ENCODE data around the gene SEBOX.

SEBOX gene

GRCh38 chr17:28324267-28324745 is 40.7 kb downstream of the SEBOX start:
- TF ChIP-seq SIN3A (IDR thresholded peaks at IDR 0.05; ENCODE audit: borderline replicate concordance, insufficient read depth, low read length), result no peak
- no peak for TF ChIP-seq POLR2AphosphoS5 (IDR thresholded peaks at IDR 0.05; ENCODE audit: low read depth, low read length)
- TF ChIP-seq FOXP2 (optimal IDR thresholded peaks at IDR 0.05; ENCODE audit: borderline replicate concordance, extremely low read depth, extremely low read length, insufficient read depth), result no peak
- no peak for TF ChIP-seq REST (IDR thresholded peaks at IDR 0.05; ENCODE audit: insufficient read depth in 1 of 2, low read depth in 2 of 2, low read length in 2 of 2)
- no peak for TF ChIP-seq TAF1 (IDR thresholded peaks at IDR 0.05; ENCODE audit: borderline replicate concordance, insufficient read depth, low read length)

- TF ChIP-seq FOXP2 (optimal IDR thresholded peaks at IDR 0.05; ENCODE audit: borderline replicate concordance, extremely low read depth, extremely low read length, insufficient read depth), result no peak
- no peak for TF ChIP-seq REST (IDR thresholded peaks at IDR 0.05; ENCODE audit: insufficient read depth in 1 of 2, low read depth in 2 of 2, low read length in 2 of 2)
- no peak for TF ChIP-seq POLR2AphosphoS5 (IDR thresholded peaks at IDR 0.05; ENCODE audit: low read depth, low read length)
- TF ChIP-seq SIN3A (IDR thresholded peaks at IDR 0.05; ENCODE audit: borderline replicate concordance, insufficient read depth, low read length), result no peak
- no peak for TF ChIP-seq TAF1 (IDR thresholded peaks at IDR 0.05; ENCODE audit: borderline replicate concordance, insufficient read depth, low read length)
These were observed 44.6 kb downstream of the SEBOX start for GRCh38 chr17:28320215-28321061.

- TF ChIP-seq POLR2AphosphoS5 (IDR thresholded peaks at IDR 0.05; ENCODE audit: low read depth, low read length) (no peak), SIN3A (IDR thresholded peaks at IDR 0.05; ENCODE audit: borderline replicate concordance, insufficient read depth, low read length) (no peak), FOXP2 (optimal IDR thresholded peaks at IDR 0.05; ENCODE audit: borderline replicate concordance, extremely low read depth, extremely low read length, insufficient read depth) (no peak), REST (IDR thresholded peaks at IDR 0.05; ENCODE audit: insufficient read depth in 1 of 2, low read depth in 2 of 2, low read length in 2 of 2) (no peak), TAF1 (IDR thresholded peaks at IDR 0.05; ENCODE audit: borderline replicate concordance, insufficient read depth, low read length) (no peak)
These were observed 45.4 kb downstream of the SEBOX start for GRCh38 chr17:28319598-28319935.

GRCh38 chr17:28318759-28319597 is 46.0 kb downstream of the SEBOX start, which contains the start of gene TMEM97:
TMEM97 (plus strand) TSS chr17:28319200; CDS start chr17:28319240, 40 bp downstream.
- TF ChIP-seq SIN3A (IDR thresholded peaks at IDR 0.05; ENCODE audit: borderline replicate concordance, insufficient read depth, low read length), result peak; percentile 66; the same call in 1 of the 2 replicates
- TF ChIP-seq POLR2AphosphoS5 (IDR thresholded peaks at IDR 0.05; ENCODE audit: low read depth, low read length), result peak; percentile 81
- TF ChIP-seq TAF1 (IDR thresholded peaks at IDR 0.05; ENCODE audit: borderline replicate concordance, insufficient read depth, low read length), result peak; percentile 88
- peak; percentile 59 for TF ChIP-seq FOXP2 (optimal IDR thresholded peaks at IDR 0.05; ENCODE audit: borderline replicate concordance, extremely low read depth, extremely low read length, insufficient read depth)
- peak in 1 of 2 experiments; percentile 56; a peak in 1 of 4 replicates for TF ChIP-seq REST (IDR thresholded peaks at IDR 0.05; ENCODE audit: insufficient read depth in 1 of 2, low read depth in 2 of 2, low read length in 2 of 2)

All from PFSK-1 (cell line).